ENCODE data around the gene HADH.
A peak's percentile ranks its signal among the peaks of the same experiment; 100 is the strongest.

Gene HADH

GRCh38 chr4:108024085-108024877 lies 34.6 kb downstream of the HADH start:
- Histone ChIP-seq H3F3A (ENCODE audit: insufficient read depth, low read length) (no peaks in the 10 kb centered on the region), H3K79me2 (ENCODE audit: insufficient read depth, low read length) (no peaks in the 10 kb centered on the region), H3K4me2 (ENCODE audit: low read length) (no peak overlapping the region), H3K9me2 (ENCODE audit: low read depth, low read length) (no peaks in the 10 kb centered on the region), H3K27me3 (ENCODE audit: insufficient read depth, low read length) (no peaks in the 10 kb centered on the region), H3K27ac (ENCODE audit: low read depth, low read length, poor library complexity, severe bottlenecking) (no peak overlapping the region), H3K4me3 (ENCODE audit: low read depth, low read length, poor library complexity, severe bottlenecking) (no peak overlapping the region), H3K4me1 (ENCODE audit: insufficient read depth, low read length, severe bottlenecking) (peaks cover 15% of the 10 kb centered on the region), H4K20me1 (ENCODE audit: insufficient read depth, low read length) (no peaks in the 10 kb centered on the region), H2AFZ (ENCODE audit: low read length) (no peak overlapping the region), H3K36me3 (ENCODE audit: insufficient read depth, low read length) (peaks cover 82% of the 10 kb centered on the region), H3K9me3 (ENCODE audit: low read length) (no peaks in the 10 kb centered on the region), H3K9ac (ENCODE audit: low read length) (no peak overlapping the region)
- TF ChIP-seq CTCF (IDR thresholded peaks at IDR 0.05; ENCODE audit: low read length) (no peak), EZH2 (IDR thresholded peaks at IDR 0.05; ENCODE audit: borderline replicate concordance, low read length) (no peak)

GRCh38 chr4:108024878-108025165 lies 35.1 kb downstream of the HADH start:
- H3F3A ChIP-seq (ENCODE audit: insufficient read depth, low read length): no peaks in the 10 kb centered on the region
- no peaks in the 10 kb centered on the region for H3K9me3 ChIP-seq (ENCODE audit: low read length)
- H3K79me2 ChIP-seq (ENCODE audit: insufficient read depth, low read length): no peaks in the 10 kb centered on the region
- H3K27ac ChIP-seq (ENCODE audit: low read depth, low read length, poor library complexity, severe bottlenecking): no peak overlapping the region
- H3K9me2 ChIP-seq (ENCODE audit: low read depth, low read length): no peaks in the 10 kb centered on the region
- H2AFZ ChIP-seq (ENCODE audit: low read length): no peak overlapping the region
- peaks cover 21% of the 10 kb centered on the region for H3K4me1 ChIP-seq (ENCODE audit: insufficient read depth, low read length, severe bottlenecking)
- H4K20me1 ChIP-seq (ENCODE audit: insufficient read depth, low read length): no peaks in the 10 kb centered on the region
- H3K4me2 ChIP-seq (ENCODE audit: low read length): no peak overlapping the region
- peaks cover 81% of the 10 kb centered on the region for H3K36me3 ChIP-seq (ENCODE audit: insufficient read depth, low read length)
- H3K27me3 ChIP-seq (ENCODE audit: insufficient read depth, low read length): no peaks in the 10 kb centered on the region
- no peak overlapping the region for H3K4me3 ChIP-seq (ENCODE audit: low read depth, low read length, poor library complexity, severe bottlenecking)
- TF ChIP-seq EZH2 (IDR thresholded peaks at IDR 0.05; ENCODE audit: borderline replicate concordance, low read length) (no peak), CTCF (IDR thresholded peaks at IDR 0.05; ENCODE audit: low read length) (no peak)
- H3K9ac ChIP-seq (ENCODE audit: low read length): no peak overlapping the region

DNA sequence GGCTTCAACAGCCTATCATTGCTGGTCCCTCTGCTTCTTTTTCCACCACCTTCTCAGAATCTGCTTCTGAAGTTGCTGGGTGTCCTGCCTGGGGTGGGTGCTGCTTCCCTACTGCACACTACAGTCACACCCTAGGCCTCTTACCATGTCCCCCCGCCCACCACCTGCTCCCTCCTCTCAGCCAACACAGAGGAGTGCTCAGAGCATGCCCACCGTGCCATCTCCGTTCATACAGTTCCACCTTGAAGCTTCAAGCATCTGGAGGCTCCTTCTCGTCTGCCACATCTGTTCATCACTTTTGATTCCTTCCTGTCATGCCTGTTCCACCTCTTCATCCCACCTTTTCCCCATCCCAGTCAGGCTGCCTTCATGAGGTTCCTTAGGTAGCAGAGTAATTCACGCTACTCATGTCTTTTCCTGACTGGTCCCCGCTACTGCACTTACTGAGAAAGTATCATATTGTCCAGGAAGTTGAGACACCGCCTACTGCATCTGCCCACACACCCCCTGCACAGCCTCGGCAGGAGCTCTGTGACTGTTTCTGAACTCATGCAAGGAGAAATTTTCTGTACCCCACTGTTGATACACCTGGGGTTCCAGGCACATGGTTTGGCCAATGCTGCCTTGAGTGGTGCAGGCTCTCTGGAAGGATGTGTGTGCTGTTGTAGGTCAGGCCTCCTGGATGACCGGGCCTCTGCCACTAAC lies 39.5 kb downstream of the HADH start:
- Histone ChIP-seq H3F3A (ENCODE audit: insufficient read depth, low read length) (no peaks in the 10 kb centered on the region), H3K4me2 (ENCODE audit: low read length) (peak overlapping the region; percentile 5; the same call in 1 of the 2 replicates), H3K9me3 (ENCODE audit: low read length) (no peaks in the 10 kb centered on the region), H3K27me3 (ENCODE audit: insufficient read depth, low read length) (no peaks in the 10 kb centered on the region), H3K4me1 (ENCODE audit: insufficient read depth, low read length, severe bottlenecking) (peaks cover 55% of the 10 kb centered on the region), H3K4me3 (ENCODE audit: low read depth, low read length, poor library complexity, severe bottlenecking) (no peak overlapping the region), H2AFZ (ENCODE audit: low read length) (no peak overlapping the region), H4K20me1 (ENCODE audit: insufficient read depth, low read length) (no peaks in the 10 kb centered on the region), H3K9me2 (ENCODE audit: low read depth, low read length) (no peaks in the 10 kb centered on the region), H3K9ac (ENCODE audit: low read length) (peak overlapping the region; percentile 24; the same call in 1 of the 2 replicates), H3K36me3 (ENCODE audit: insufficient read depth, low read length) (peaks cover 70% of the 10 kb centered on the region), H3K79me2 (ENCODE audit: insufficient read depth, low read length) (no peaks in the 10 kb centered on the region), H3K27ac (ENCODE audit: low read depth, low read length, poor library complexity, severe bottlenecking) (peak overlapping the region; percentile 99)
- TF ChIP-seq CTCF (IDR thresholded peaks at IDR 0.05; ENCODE audit: low read length): no peak
- TF ChIP-seq EZH2 (IDR thresholded peaks at IDR 0.05; ENCODE audit: borderline replicate concordance, low read length): no peak
